ENCODE measurements around the gene SH2D3A.

GRCh38 chr19:6717036-6717435, 50.2 kb downstream of the SH2D3A start:
- TF ChIP-seq, protein P1, sequence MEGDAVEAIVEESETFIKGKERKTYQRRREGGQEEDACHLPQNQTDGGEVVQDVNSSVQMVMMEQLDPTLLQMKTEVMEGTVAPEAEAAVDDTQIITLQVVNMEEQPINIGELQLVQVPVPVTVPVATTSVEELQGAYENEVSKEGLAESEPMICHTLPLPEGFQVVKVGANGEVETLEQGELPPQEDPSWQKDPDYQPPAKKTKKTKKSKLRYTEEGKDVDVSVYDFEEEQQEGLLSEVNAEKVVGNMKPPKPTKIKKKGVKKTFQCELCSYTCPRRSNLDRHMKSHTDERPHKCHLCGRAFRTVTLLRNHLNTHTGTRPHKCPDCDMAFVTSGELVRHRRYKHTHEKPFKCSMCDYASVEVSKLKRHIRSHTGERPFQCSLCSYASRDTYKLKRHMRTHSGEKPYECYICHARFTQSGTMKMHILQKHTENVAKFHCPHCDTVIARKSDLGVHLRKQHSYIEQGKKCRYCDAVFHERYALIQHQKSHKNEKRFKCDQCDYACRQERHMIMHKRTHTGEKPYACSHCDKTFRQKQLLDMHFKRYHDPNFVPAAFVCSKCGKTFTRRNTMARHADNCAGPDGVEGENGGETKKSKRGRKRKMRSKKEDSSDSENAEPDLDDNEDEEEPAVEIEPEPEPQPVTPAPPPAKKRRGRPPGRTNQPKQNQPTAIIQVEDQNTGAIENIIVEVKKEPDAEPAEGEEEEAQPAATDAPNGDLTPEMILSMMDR (IDR thresholded peaks at IDR 0.05; ENCODE audit: poor library complexity): no peak
- no peak for TF ChIP-seq EZH2 (IDR thresholded peaks at IDR 0.05; ENCODE audit: borderline replicate concordance)
- no peak for TF ChIP-seq EZH2phosphoT487 (IDR thresholded peaks at IDR 0.05; ENCODE audit: low read depth, severe bottlenecking, unreplicated experiment)

All from hepatocyte (in vitro differentiated cells).